Brain microvascular endothelial cell (primary cell): ENCODE measurements around the gene PFDN4.

ENCODE experiments used
- DNase-seq: peaks from one replicate; pipeline ENCODE4 v3.0.0-alpha.2; 2020
- H3K27ac ChIP-seq: fragments of 250-450 bp; sonication (Bioruptor Pico); 2 replicates; pipeline ENCODE4 v1.5.1; 2020; ENCODE audit warnings: mild to moderate bottlenecking, moderate library complexity
- H3K27me3 ChIP-seq: fragments of 250-450 bp; sonication (Bioruptor Pico); replicated peaks from 2 replicates; pipeline ENCODE4 v1.5.1; 2020; ENCODE audit warnings: mild to moderate bottlenecking
- H3K36me3 ChIP-seq: fragments of 250-450 bp; sonication (Bioruptor Pico); replicated peaks from 2 replicates; pipeline ENCODE4 v1.5.1; 2020; ENCODE audit warnings: mild to moderate bottlenecking
- H3K4me3 ChIP-seq: 2 replicates; pipeline ENCODE4 v1.5.1; 2011; ENCODE audit warnings: low read depth, mild to moderate bottlenecking, control low read depth, low read length, moderate library complexity
- in situ Hi-C: cut with HindIII; loops from 2 replicates; pipeline ENCODE4 v1.10.0; 2017; ENCODE audit warnings: low sequenced_read_pairs, low pct_ligation_motif_present
- TF ChIP-seq, protein P1 (sequence below): IDR thresholded peaks from 2 replicates; pipeline ENCODE4 v1.5.1; 2011; ENCODE audit warnings: low read depth, mild to moderate bottlenecking, moderate library complexity, low read length, control low read depth, inconsistent platforms; ENCODE audit errors: missing control alignments

The PFDN4 gene

DNA sequence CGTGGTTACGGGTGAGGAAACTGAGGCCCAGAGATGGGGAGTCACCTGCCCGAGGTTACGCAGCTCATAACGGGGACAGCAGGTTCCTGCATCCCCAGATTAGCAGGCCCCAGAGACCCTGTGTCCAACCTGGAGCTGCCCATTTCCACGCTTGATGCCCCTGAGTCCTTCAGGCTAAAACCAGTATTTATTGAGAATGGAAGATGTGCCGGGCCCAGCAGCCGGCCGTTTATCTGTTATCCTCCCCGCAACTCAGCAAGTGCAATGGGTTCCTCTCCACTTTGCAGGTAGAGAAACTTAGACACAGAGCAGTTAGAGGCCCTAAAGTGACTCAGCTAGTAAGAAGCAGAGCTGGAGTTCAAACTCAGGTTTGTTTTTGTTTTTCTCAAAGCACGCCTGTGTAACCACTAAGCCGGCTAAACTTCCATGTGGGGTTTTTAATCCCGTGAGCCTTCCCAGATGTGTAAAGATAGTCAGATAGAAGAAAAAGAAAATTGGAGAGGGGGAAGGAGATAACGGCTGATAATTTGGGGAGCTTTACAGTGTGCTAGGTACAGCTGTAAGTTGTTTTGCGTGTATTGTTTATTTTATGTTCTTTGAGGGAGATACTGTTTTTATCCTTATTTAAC, 775 bp downstream of the PFDN4 start:
- peak; percentile 44 for DNase-seq
- TF ChIP-seq, protein P1, sequence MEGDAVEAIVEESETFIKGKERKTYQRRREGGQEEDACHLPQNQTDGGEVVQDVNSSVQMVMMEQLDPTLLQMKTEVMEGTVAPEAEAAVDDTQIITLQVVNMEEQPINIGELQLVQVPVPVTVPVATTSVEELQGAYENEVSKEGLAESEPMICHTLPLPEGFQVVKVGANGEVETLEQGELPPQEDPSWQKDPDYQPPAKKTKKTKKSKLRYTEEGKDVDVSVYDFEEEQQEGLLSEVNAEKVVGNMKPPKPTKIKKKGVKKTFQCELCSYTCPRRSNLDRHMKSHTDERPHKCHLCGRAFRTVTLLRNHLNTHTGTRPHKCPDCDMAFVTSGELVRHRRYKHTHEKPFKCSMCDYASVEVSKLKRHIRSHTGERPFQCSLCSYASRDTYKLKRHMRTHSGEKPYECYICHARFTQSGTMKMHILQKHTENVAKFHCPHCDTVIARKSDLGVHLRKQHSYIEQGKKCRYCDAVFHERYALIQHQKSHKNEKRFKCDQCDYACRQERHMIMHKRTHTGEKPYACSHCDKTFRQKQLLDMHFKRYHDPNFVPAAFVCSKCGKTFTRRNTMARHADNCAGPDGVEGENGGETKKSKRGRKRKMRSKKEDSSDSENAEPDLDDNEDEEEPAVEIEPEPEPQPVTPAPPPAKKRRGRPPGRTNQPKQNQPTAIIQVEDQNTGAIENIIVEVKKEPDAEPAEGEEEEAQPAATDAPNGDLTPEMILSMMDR = no peak
- no peaks in the 10 kb centered on the region for H3K36me3 ChIP-seq
- H3K27ac ChIP-seq = peak overlapping the region; percentile 100
- in situ Hi-C loops = no loop called here
- H3K4me3 ChIP-seq = peak overlapping the region; percentile 95
- no peaks in the 10 kb centered on the region for H3K27me3 ChIP-seq

DNA sequence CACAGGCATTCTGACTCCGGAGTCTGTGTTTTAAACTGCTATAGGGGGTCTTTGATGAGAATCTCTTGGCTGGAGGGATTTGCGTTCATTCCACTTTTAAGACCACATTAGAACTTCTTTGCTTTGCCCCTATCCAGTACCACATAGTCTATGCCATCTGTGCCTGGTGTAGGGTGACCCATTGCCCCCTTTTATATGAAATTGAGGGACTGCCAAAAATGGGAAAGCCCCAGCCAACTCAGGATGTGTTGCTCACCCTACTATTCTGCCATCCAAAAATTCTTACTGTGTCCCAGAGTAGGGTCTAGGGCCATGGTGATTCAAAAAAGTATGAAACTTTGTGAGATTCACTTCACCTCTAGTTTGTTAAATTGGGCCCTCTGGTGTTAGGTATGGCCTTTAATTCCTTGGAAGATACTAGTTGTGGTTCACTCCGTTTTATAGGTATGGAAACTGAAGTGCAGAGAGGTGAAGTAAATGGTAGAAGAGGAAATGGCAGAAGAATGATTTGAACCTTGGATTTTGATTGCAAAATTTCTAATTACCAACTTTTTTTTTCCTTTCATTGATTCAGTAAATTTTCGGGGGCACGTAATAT, 1.4 kb downstream of the PFDN4 start:
- Histone ChIP-seq H3K27me3 (no peaks in the 10 kb centered on the region), H3K36me3 (no peaks in the 10 kb centered on the region), H3K27ac (peak overlapping the region; percentile 100), H3K4me3 (peak overlapping the region; percentile 95)
- no peak for DNase-seq
- in situ Hi-C loops = no loop called here
- TF ChIP-seq, protein P1 = no peak

DNA sequence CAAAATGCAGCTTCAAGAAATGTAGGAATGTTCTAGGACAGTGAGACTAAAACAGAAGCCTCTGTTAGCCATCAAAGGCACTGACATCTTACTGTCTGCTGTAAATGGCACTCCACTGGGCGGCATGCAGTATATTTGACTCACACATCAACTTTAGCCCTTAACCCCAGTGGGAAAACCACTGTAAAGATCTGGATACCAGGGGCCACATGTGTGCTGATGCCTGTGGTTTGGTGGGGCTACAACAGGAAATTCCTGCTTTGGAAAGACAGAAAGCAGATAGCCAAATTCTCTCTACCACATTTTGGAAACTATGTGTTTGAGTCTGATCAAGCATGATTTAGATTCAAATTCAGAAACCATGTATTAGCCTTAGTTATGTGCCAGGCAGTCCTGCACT, 4.3 kb downstream of the PFDN4 start:
- peak; percentile 65 for DNase-seq
- no peak overlapping the region for H3K4me3 ChIP-seq
- no peak overlapping the region for H3K27ac ChIP-seq
- TF ChIP-seq, protein P1 = no peak
- no peaks in the 10 kb centered on the region for H3K27me3 ChIP-seq
- H3K36me3 ChIP-seq = peaks cover 4% of the 10 kb centered on the region
- in situ Hi-C loops = no loop called here

DNA sequence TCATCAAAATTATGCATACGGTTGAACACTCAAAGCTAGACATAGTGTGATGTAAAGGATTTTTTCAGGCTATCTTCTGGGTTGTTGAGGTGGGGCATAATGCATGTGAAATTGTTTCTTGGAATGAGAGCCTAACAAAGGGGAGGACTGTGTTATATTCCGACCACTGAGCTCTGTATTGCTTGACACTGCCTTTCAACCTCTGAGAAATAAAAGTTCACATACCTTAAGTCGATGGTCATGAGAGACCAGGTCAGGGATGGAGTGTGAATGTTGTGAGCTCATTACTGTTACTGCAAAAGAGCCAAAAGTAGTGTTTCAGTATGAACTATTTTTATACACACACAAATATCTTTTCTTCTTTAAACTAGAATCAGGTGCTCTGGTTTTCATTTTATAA, 5.0 kb downstream of the PFDN4 start:
- TF ChIP-seq, protein P1 = no peak
- DNase-seq = no peak
- in situ Hi-C loops = no loop called here
- peaks cover 4% of the 10 kb centered on the region for H3K36me3 ChIP-seq
- H3K27ac ChIP-seq = no peak overlapping the region
- no peak overlapping the region for H3K4me3 ChIP-seq
- no peaks in the 10 kb centered on the region for H3K27me3 ChIP-seq

DNA sequence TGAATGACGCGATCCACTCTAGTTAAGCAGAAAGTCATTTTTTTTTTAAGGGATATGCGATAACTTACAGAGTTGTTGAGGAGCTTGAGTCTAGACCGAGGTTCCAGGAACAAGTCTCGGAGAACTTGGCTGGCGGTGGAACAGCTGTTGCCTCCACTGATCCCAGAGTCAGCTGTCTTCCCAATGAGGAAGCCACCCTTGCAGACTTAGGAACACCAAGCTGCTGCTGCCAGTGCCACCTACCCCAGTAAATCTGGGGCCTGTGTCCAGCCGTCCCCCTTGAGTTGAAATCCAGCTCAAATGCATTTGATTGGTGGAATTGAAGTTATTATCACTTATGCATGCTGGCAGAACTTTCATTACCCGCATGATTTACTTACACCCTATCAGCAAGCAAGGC, 6.7 kb downstream of the PFDN4 start:
- H3K36me3 ChIP-seq = peaks cover 4% of the 10 kb centered on the region
- no peak for DNase-seq
- H3K27ac ChIP-seq = no peak overlapping the region
- H3K4me3 ChIP-seq = no peak overlapping the region
- TF ChIP-seq, protein P1 = no peak
- H3K27me3 ChIP-seq = no peaks in the 10 kb centered on the region
- in situ Hi-C loops = no loop called here
